Endothelial cell of umbilical vein (primary cell): ENCODE results near the gene CAMK2D. TPM values are rescaled to one million over a fixed set of nuclear protein-coding genes. Genes with fewer than 3 reads are reported as not detected.

Source experiments
- BruUV-seq: library from RNA; stranded (reverse); fragments of 400-500 nt; replicated peaks from 2 replicates; lab custom pipeline; 2021; lab: Mats Ljungman, UMichigan
- CTCF ChIA-PET: fragments of 300-600, 350-600 bp; sonication (Branson Sonifier 250); formaldehyde crosslinking; loops from one replicate; lab custom pipeline; 2021; ENCODE audit warnings: antibody characterized with exemption, inconsistent platforms; lab: Charles Lee
- POLR2A ChIA-PET: fragments of 300-600, 350-600 bp; sonication (Branson Sonifier 250); formaldehyde crosslinking; loops from one replicate; lab custom pipeline; 2021; ENCODE audit warnings: antibody characterized with exemption, inconsistent platforms; lab: Charles Lee
- DNase-seq: peaks from one replicate; pipeline ENCODE4 v3.0.0-alpha.2; 2011; ENCODE audit warnings: low read depth, low spot score
- FAIRE-seq: peaks from 2 replicates; lab custom pipeline; 2011; peaks lifted over from hg19 to GRCh38; lab: Jason Lieb, UNC
- H2AFZ ChIP-seq: 2 replicates; pipeline ENCODE4 v1.6.0; 2012; ENCODE audit warnings: low read depth, low read length, control low read depth, inconsistent platforms
- H3K27ac ChIP-seq: 2 replicates; pipeline ENCODE4 v1.5.1; 2011; ENCODE audit warnings: low read depth, mild to moderate bottlenecking, control low read depth, low read length, moderate library complexity; ENCODE audit not compliant: insufficient read depth
- H3K27me3 ChIP-seq, 2 experiments: 2 replicates each; pipeline versions ENCODE4 v1.6.0 to v1.6.1; 2011; ENCODE audit warnings: low read length in 2 of 2, mixed read lengths in 1 of 2; ENCODE audit not compliant: control insufficient read depth in 2 of 2, insufficient read depth in 2 of 2
- H3K36me3 ChIP-seq, 2 experiments: 2 replicates in 1 of 2; 3 replicates in 1 of 2; pipeline ENCODE4 v1.5.1; 2011; ENCODE audit warnings: low read length in 2 of 2, mild to moderate bottlenecking in 1 of 2, moderate library complexity in 1 of 2; ENCODE audit not compliant: control insufficient read depth in 2 of 2, insufficient read depth in 2 of 2; ENCODE audit errors: extremely low read depth in 1 of 2
- H3K4me1 ChIP-seq: 3 replicates; pipeline ENCODE4 v1.5.1; 2011; ENCODE audit warnings: mild to moderate bottlenecking, low read length; ENCODE audit not compliant: control insufficient read depth, insufficient read depth; ENCODE audit errors: extremely low read depth
- H3K4me2 ChIP-seq: 2 replicates; pipeline ENCODE4 v1.6.1; 2011; ENCODE audit warnings: low read length, control low read depth, mixed read lengths; ENCODE audit not compliant: insufficient read depth
- H3K4me3 ChIP-seq, 3 experiments: fragments of 200-600 bp in 1 of 3; sonication (generic), shearing (Covaris generic) in 1 of 3; replicated peaks in 1 of 3; 2 replicates each; pipeline ENCODE4 v1.5.1; 2011 to 2016; ENCODE audit warnings: control low read depth in 3 of 3, low read length in 3 of 3, mild to moderate bottlenecking in 2 of 3, inconsistent platforms in 1 of 3, low read depth in 1 of 3, moderate library complexity in 1 of 3; ENCODE audit not compliant: insufficient read depth in 1 of 3
- H3K79me2 ChIP-seq: 2 replicates; pipeline ENCODE4 v1.6.0; 2012; ENCODE audit warnings: low read length, inconsistent platforms; ENCODE audit not compliant: control insufficient read depth, insufficient read depth
- H3K9ac ChIP-seq: replicated peaks from 2 replicates; pipeline ENCODE3; 2011; ENCODE audit warnings: low read length, control low read depth; ENCODE audit not compliant: insufficient read depth; ENCODE audit errors: extremely low read depth
- H3K9me1 ChIP-seq: replicated peaks from 3 replicates; pipeline ENCODE4 v1.6.0; 2011; ENCODE audit warnings: mild to moderate bottlenecking, low read length; ENCODE audit not compliant: control insufficient read depth, insufficient read depth; ENCODE audit errors: extremely low read depth
- H3K9me3 ChIP-seq: replicated peaks from 2 replicates; pipeline ENCODE4 v1.5.1; 2012; ENCODE audit warnings: low read length, inconsistent platforms; ENCODE audit not compliant: control insufficient read depth, insufficient read depth
- H4K20me1 ChIP-seq: replicated peaks from 2 replicates; pipeline ENCODE3; 2011; ENCODE audit warnings: mild to moderate bottlenecking, low read length; ENCODE audit not compliant: control insufficient read depth, insufficient read depth; ENCODE audit errors: extremely low read depth
- CTCF ChIP-seq, 2 donors: IDR thresholded peaks; 1 replicate in 1 of 2; 2 replicates in 1 of 2; pipeline ENCODE4 v1.5.1; 2011; ENCODE audit warnings: low read length in 2 of 2, mild to moderate bottlenecking in 2 of 2, moderate library complexity in 2 of 2, control low read depth in 1 of 2, inconsistent platforms in 1 of 2, low read depth in 1 of 2; ENCODE audit not compliant: insufficient read depth in 1 of 2; ENCODE audit errors: extremely low read depth in 1 of 2
- EZH2 ChIP-seq: IDR thresholded peaks from 2 replicates; pipeline ENCODE4 v1.6.1; 2012; ENCODE audit warnings: borderline replicate concordance, low read depth, mild to moderate bottlenecking, moderate library complexity, low read length, inconsistent platforms; ENCODE audit not compliant: severe bottlenecking
- FOS ChIP-seq: IDR thresholded peaks from 2 replicates; pipeline ENCODE4 v1.6.1; 2011; ENCODE audit warnings: mild to moderate bottlenecking, low read length, moderate library complexity, borderline replicate concordance; ENCODE audit not compliant: insufficient read depth
- GATA2 ChIP-seq: IDR thresholded peaks from 2 replicates; pipeline ENCODE4 v1.7.0; 2011; ENCODE audit warnings: low read depth, mild to moderate bottlenecking, moderate library complexity, mixed read lengths, low read length; ENCODE audit not compliant: insufficient read length, insufficient read depth
- JUN ChIP-seq: IDR thresholded peaks from 2 replicates; pipeline ENCODE4 v1.6.1; 2011; ENCODE audit warnings: borderline replicate concordance, low read depth; ENCODE audit not compliant: insufficient read length, insufficient read depth
- MAX ChIP-seq: IDR thresholded peaks from 2 replicates; pipeline ENCODE4 v1.6.1; 2011; ENCODE audit not compliant: insufficient read depth, insufficient read length
- MYC ChIP-seq: IDR thresholded peaks from one replicate; pipeline ENCODE4 v1.6.1; 2011; ENCODE audit warnings: mild to moderate bottlenecking, low read depth, low read length
- POLR2A ChIP-seq: IDR thresholded peaks from 2 replicates; pipeline ENCODE4 v1.6.1; 2012; ENCODE audit warnings: low read depth, mild to moderate bottlenecking, control low read depth, low read length
- POLR2AphosphoS5 ChIP-seq: IDR thresholded peaks from 2 replicates; pipeline ENCODE4 v1.6.1; 2012; ENCODE audit warnings: low read depth, mild to moderate bottlenecking, control low read depth, low read length, moderate library complexity; ENCODE audit not compliant: insufficient read depth
- dilution Hi-C: fragments of 300-500 bp; cut with MboI; formaldehyde crosslinking; loops from one replicate; pipeline ENCODE4 v1.15.0; 2019; ENCODE audit warnings: low sequenced_read_pairs; ENCODE audit not compliant: extremely low pct_ligation_motif_present
- intact Hi-C: fragments of 100-400 bp; cut with micrococcal nuclease; formaldehyde crosslinking; loops from one replicate; pipeline ENCODE4 v1.10.0; 2022
- polyA plus RNA-seq, 4 experiments: library from polyadenylated mRNA; depleted of rRNA in 3 of 4; stranded (reverse) in 3 of 4; unstranded in 1 of 4; fragments of >200 nt; gene quantifications; 2 replicates each; pipeline versions ENCODE4 v1.2.1 to v1.2.3, GENCODE V29; 2011 to 2012; ENCODE audit warnings: missing spikeins in 1 of 4
- total RNA-seq: library from RNA; stranded (reverse); gene quantifications from 2 replicates; pipeline ENCODE4 v1.2.3, GENCODE V29; 2021

The CAMK2D gene
- total and polyA plus RNA-seq, 2 donors (not counting 3 experiments of a cell fraction or from before 2014, with no cell fraction given): 10.4 to 30.7 TPM

- no peaks in the 10 kb centered on the region for H3K9me1 ChIP-seq
- no peaks in the 10 kb centered on the region for H4K20me1 ChIP-seq
- H3K4me2 ChIP-seq: no peak overlapping the region
- intact Hi-C loops (no loop called here), dilution Hi-C loops (no loop called here)
- no peak overlapping the region for H3K27ac ChIP-seq
- no peak for TF ChIP-seq JUN
- TF ChIP-seq EZH2: no peak
- TF ChIP-seq GATA2: no peak
- no peak for TF ChIP-seq CTCF (IDR thresholded peaks at IDR 0.05; ENCODE audit: extremely low read depth in 1 of 2, insufficient read depth in 1 of 2, low read depth in 1 of 2, low read length in 2 of 2)
- no peak for TF ChIP-seq FOS
- TF ChIP-seq POLR2A: no peak
- no peak overlapping the region for H3K4me3 ChIP-seq
- H3K9ac ChIP-seq: no peak overlapping the region
- H3K27me3 ChIP-seq: no peaks in the 10 kb centered on the region
- BruUV-seq: no TSS peak
- H3K36me3 ChIP-seq: no peaks in the 10 kb centered on the region
- no peaks in the 10 kb centered on the region for H3K9me3 ChIP-seq
- DNase-seq (no peak), FAIRE-seq (no peak)
- H2AFZ ChIP-seq: no peak overlapping the region
- ChIA-PET CTCF (no interaction called here), POLR2A (no interaction called here)
- no peaks in the 10 kb centered on the region for H3K79me2 ChIP-seq
- no peaks in the 10 kb centered on the region for H3K4me1 ChIP-seq
These were observed 208.5 kb downstream of the CAMK2D start for GRCh38 chr4:113553082-113553481.

GRCh38 chr4:113550510-113550909 lies 211.0 kb downstream of the CAMK2D start:
- no peak overlapping the region for H3K27ac ChIP-seq
- dilution Hi-C loops: no loop called here
- no peak overlapping the region for H2AFZ ChIP-seq
- no TSS peak for BruUV-seq
- H3K36me3 ChIP-seq: no peaks in the 10 kb centered on the region
- H3K79me2 ChIP-seq: no peaks in the 10 kb centered on the region
- H3K9me1 ChIP-seq: no peaks in the 10 kb centered on the region
- intact Hi-C loops: no loop called here
- TF ChIP-seq GATA2 (no peak), POLR2A (no peak), MYC (no peak), CTCF (IDR thresholded peaks at IDR 0.05; ENCODE audit: extremely low read depth in 1 of 2, insufficient read depth in 1 of 2, low read depth in 1 of 2, low read length in 2 of 2) (no peak), POLR2AphosphoS5 (no peak), FOS (no peak), JUN (no peak), MAX (no peak), EZH2 (no peak)
- no peak overlapping the region for H3K4me2 ChIP-seq
- H3K4me3 ChIP-seq: no peak overlapping the region
- no peak for FAIRE-seq
- ChIA-PET CTCF (interaction anchor here (1.8 kb wide), 1 partner anchor 234 kb away, joined by 4 read pairs; no protein-coding TSS in a partner anchor), POLR2A (no interaction called here)
- DNase-seq: no peak
- H3K4me1 ChIP-seq: peaks cover 3% of the 10 kb centered on the region
- no peak overlapping the region for H3K9ac ChIP-seq
- H3K9me3 ChIP-seq: no peaks in the 10 kb centered on the region
- H4K20me1 ChIP-seq: no peaks in the 10 kb centered on the region
- H3K27me3 ChIP-seq: no peaks in the 10 kb centered on the region
